GM12878 (cell line): ENCODE data around the gene WDR76. TPM values are rescaled to one million over a fixed set of nuclear protein-coding genes. Genes with fewer than 3 reads are reported as not detected.

Source experiments
- ATAC-seq: fragments of 200-7000 bp; cut with Tn5 transposase; 3 replicates; pipeline ENCODE4 v1.9.1; 2020; ENCODE audit warnings: mild to moderate bottlenecking, moderate library complexity
- BruUV-seq: library from RNA; stranded (reverse); fragments of 400-500 nt; replicated peaks from 2 replicates; lab custom pipeline; 2021; lab: Mats Ljungman, UMichigan
- CTCF ChIA-PET: fragments of 300-600 bp; sonication (Branson Sonifier 250); formaldehyde crosslinking; extraction: SDS; loops from one replicate; lab custom pipeline; 2021; ENCODE audit warnings: inconsistent platforms; lab: Yijun Ruan, JAX
- POLR2A ChIA-PET: fragments of 350-600 bp; formaldehyde crosslinking; extraction: SDS; loops from one replicate; lab custom pipeline; 2021; ENCODE audit warnings: inconsistent platforms; lab: Charles Lee
- RAD21 ChIA-PET: fragments of 300-600 bp; sonication (Branson Sonifier 250); formaldehyde crosslinking; loops from one replicate; lab custom pipeline; 2023; ENCODE audit warnings: antibody characterized with exemption; ENCODE audit not compliant: unreplicated experiment; lab: Charles Lee
- SMC1A ChIA-PET: fragments of 300-600 bp; sonication (Branson Sonifier 250); formaldehyde crosslinking; loops from one replicate; lab custom pipeline; 2023; ENCODE audit not compliant: unreplicated experiment, uncharacterized antibody; lab: Charles Lee
- DNase-seq: peaks from one replicate; pipeline ENCODE4 v3.0.0-alpha.2; 2011; ENCODE audit warnings: low read depth, low spot score
- FAIRE-seq: peaks from 3 replicates; lab custom pipeline; 2011; peaks lifted over from hg19 to GRCh38; lab: Jason Lieb, UNC
- H2AFZ ChIP-seq: 2 replicates; pipeline ENCODE4 v1.6.0; 2011; ENCODE audit warnings: low read depth, low read length, control low read depth; ENCODE audit not compliant: control insufficient read depth
- H3K27ac ChIP-seq: 2 replicates; pipeline ENCODE4 v1.5.1; 2011; ENCODE audit warnings: control low read depth; ENCODE audit not compliant: control insufficient read depth, insufficient read depth
- H3K27me3 ChIP-seq, 2 experiments: replicated peaks in 1 of 2; 2 replicates each; pipeline versions ENCODE4 v1.6.0 to v1.6.1; 2011; ENCODE audit warnings: low read length in 1 of 2; ENCODE audit not compliant: control insufficient read depth in 2 of 2, insufficient read depth in 2 of 2
- H3K36me3 ChIP-seq, 2 experiments: 2 replicates each; pipeline ENCODE4 v1.5.1; 2011; ENCODE audit warnings: low read length in 1 of 2; ENCODE audit not compliant: control insufficient read depth in 2 of 2, insufficient read depth in 2 of 2
- H3K4me1 ChIP-seq: 2 replicates; pipeline ENCODE4 v1.6.1; 2011; ENCODE audit warnings: mild to moderate bottlenecking, low read length, moderate library complexity, mixed read lengths; ENCODE audit not compliant: control insufficient read depth, insufficient read depth
- H3K4me2 ChIP-seq: 2 replicates; pipeline ENCODE4 v1.6.0; 2011; ENCODE audit warnings: control low read depth; ENCODE audit not compliant: control insufficient read depth, insufficient read depth
- H3K4me3 ChIP-seq: fragments of 200-600 bp; sonication (generic); 2 replicates; pipeline ENCODE4 v1.5.1; 2016
- H3K79me2 ChIP-seq: 2 replicates; pipeline ENCODE4 v1.6.0; 2011; ENCODE audit warnings: low read length; ENCODE audit not compliant: control insufficient read depth, insufficient read depth
- H3K9ac ChIP-seq: 2 replicates; pipeline ENCODE4 v1.8.0; 2011; ENCODE audit warnings: low read length, control low read depth, mixed read lengths; ENCODE audit not compliant: control insufficient read depth, insufficient read depth
- H3K9me3 ChIP-seq: replicated peaks from 3 replicates; pipeline ENCODE4 v1.5.1; 2011; ENCODE audit warnings: mild to moderate bottlenecking, low read length; ENCODE audit not compliant: control insufficient read depth, insufficient read depth
- H4K20me1 ChIP-seq: 2 replicates; pipeline ENCODE4 v1.6.0; 2011; ENCODE audit not compliant: control insufficient read depth, insufficient read depth
- BACH1 ChIP-seq: fragments of 450-650 bp; IDR thresholded peaks from 2 replicates; pipeline ENCODE4 v1.6.1; 2017; ENCODE audit warnings: mild to moderate bottlenecking, borderline replicate concordance
- BCL11A ChIP-seq: IDR thresholded peaks from 2 replicates; pipeline ENCODE4 v1.6.1; 2011; ENCODE audit warnings: low read depth, low read length
- BRCA1 ChIP-seq: IDR thresholded peaks from 2 replicates; pipeline ENCODE4 v1.6.1; 2011; ENCODE audit warnings: low read depth, low read length, improper control_type of control experiment
- CBX5 ChIP-seq: sonication (generic); IDR thresholded peaks from 2 replicates; pipeline ENCODE4 v1.6.1; 2016; ENCODE audit warnings: low read depth, moderate library complexity, mild to moderate bottlenecking, inconsistent platforms
- EED ChIP-seq: sonication (generic); IDR thresholded peaks from 2 replicates; pipeline ENCODE4 v1.6.1; 2016; ENCODE audit warnings: antibody characterized with exemption, low read depth
- EZH2 ChIP-seq: IDR thresholded peaks from 2 replicates; pipeline ENCODE4 v1.6.1; 2012; ENCODE audit warnings: low read depth, mild to moderate bottlenecking, control low read depth, inconsistent platforms, low read length, borderline replicate concordance; ENCODE audit not compliant: control insufficient read depth
- FOXM1 ChIP-seq: IDR thresholded peaks from 2 replicates; pipeline ENCODE4 v1.6.1; 2012; ENCODE audit warnings: low read depth, mild to moderate bottlenecking, inconsistent platforms, low read length, moderate library complexity
- MEF2A ChIP-seq: IDR thresholded peaks from 2 replicates; pipeline ENCODE4 v1.6.1; 2011; ENCODE audit warnings: low read depth, mild to moderate bottlenecking, low read length, moderate library complexity; ENCODE audit not compliant: insufficient read depth
- MXI1 ChIP-seq: fragments of 150-350 bp; IDR thresholded peaks from 2 replicates; pipeline ENCODE4 v1.6.1; 2011; ENCODE audit warnings: low read depth, mild to moderate bottlenecking, inconsistent platforms, low read length, improper control_type of control experiment
- NBN ChIP-seq: fragments of 450-650 bp; IDR thresholded peaks from 2 replicates; pipeline ENCODE4 v1.6.1; 2016
- NFIC ChIP-seq: IDR thresholded peaks from 2 replicates; pipeline ENCODE4 v1.6.1; 2012; ENCODE audit warnings: low read depth, mild to moderate bottlenecking, inconsistent platforms, low read length, moderate library complexity
- POLR2AphosphoS2 ChIP-seq: IDR thresholded peaks from 2 replicates; pipeline ENCODE4 v1.6.1; 2011; ENCODE audit warnings: low read depth, mild to moderate bottlenecking, low read length, improper control_type of control experiment, moderate library complexity
- RAD21 ChIP-seq: IDR thresholded peaks from 2 replicates; pipeline ENCODE4 v1.6.1; 2011; ENCODE audit warnings: mild to moderate bottlenecking, low read depth, low read length, moderate library complexity; ENCODE audit not compliant: insufficient read depth
- RAD51 ChIP-seq: fragments of 450-650 bp; IDR thresholded peaks from 2 replicates; pipeline ENCODE4 v1.6.1; 2016; ENCODE audit warnings: moderate library complexity, mild to moderate bottlenecking, inconsistent platforms
- RFX5 ChIP-seq: IDR thresholded peaks from 2 replicates; pipeline ENCODE4 v1.6.1; 2011; ENCODE audit warnings: low read depth, low read length, improper control_type of control experiment
- YY1 ChIP-seq: IDR thresholded peaks from 2 replicates; pipeline ENCODE4 v1.6.1; 2011; ENCODE audit warnings: low read depth, mild to moderate bottlenecking, low read length
- ZNF24 ChIP-seq: fragments of 450-650 bp; IDR thresholded peaks from 2 replicates; pipeline ENCODE4 v1.6.1; 2017; ENCODE audit warnings: antibody characterized with exemption, mild to moderate bottlenecking
- WGBS: methylation state at CpG from one replicate; pipeline ENCODE4 v1.1.6; 2016; ENCODE audit warnings: low lambda C conversion rate; ENCODE audit not compliant: insufficient replicate concordance, insufficient coverage; ENCODE audit errors: missing lambda C conversion rate; 5-methylcytosine and 5-hydroxymethylcytosine counted together
- in situ Hi-C: fragments of 300-500 bp; cut with MboI; formaldehyde crosslinking; loops from 9 replicates; pipeline ENCODE4 v1.14.3; 2018; ENCODE audit warnings: mixed read lengths
- intact Hi-C: fragments of 100-400 bp; cut with micrococcal nuclease; formaldehyde crosslinking; loops from one replicate; pipeline ENCODE4 v1.14.2; 2022; ENCODE audit not compliant: unreplicated experiment
- polyA plus RNA-seq, 11 experiments: library from polyadenylated mRNA; depleted of rRNA in 4 of 11; unstranded in 6 of 11; stranded (reverse) in 5 of 11; fragments of >200 nt; fragmentation: Nextera tagmentation in 4 of 11; fragmentation: Illumina TruSeq in 1 of 11; extraction: Ambion mirVana in 4 of 11; extraction: Trizol in 1 of 11; gene quantifications; 1 replicate in 1 of 11; 2 replicates in 10 of 11; pipeline versions ENCODE4 v1.2.1 to v1.2.3, GENCODE V29; 2011 to 2016; ENCODE audit warnings: inconsistent platforms in 2 of 11, missing spikeins in 2 of 11, low read depth in 1 of 11
- total RNA-seq, 4 experiments: library from RNA; depleted of rRNA in 3 of 4; stranded (reverse); fragments of >200 nt in 3 of 4; fragmentation: Illumina TruSeq in 1 of 4; extraction: Trizol in 1 of 4; gene quantifications; 2 replicates each; pipeline versions ENCODE4 v1.2.1 to v1.2.3, GENCODE V29; 2013 to 2021
- TF ChIP-seq, protein P1 (sequence below): IDR thresholded peaks from 2 replicates; pipeline ENCODE4 v1.6.1; 2012; ENCODE audit warnings: mild to moderate bottlenecking, low read depth, low read length
- TF ChIP-seq, protein P2 (sequence below), 3 experiments: IDR thresholded peaks in 2 of 3; conservative IDR thresholded peaks in 1 of 3; 2 replicates each; pipeline ENCODE4 v1.5.1; 2011; ENCODE audit warnings: low read depth in 3 of 3, low read length in 3 of 3, mild to moderate bottlenecking in 3 of 3, control low read depth in 2 of 3, moderate library complexity in 2 of 3, inconsistent platforms in 1 of 3, mixed read lengths in 1 of 3; ENCODE audit not compliant: control insufficient read depth in 2 of 3, insufficient read depth in 1 of 3; ENCODE audit errors: extremely low read depth in 1 of 3
- TF ChIP-seq, protein P3 (sequence below): IDR thresholded peaks from 2 replicates; pipeline ENCODE4 v1.6.1; 2012; ENCODE audit warnings: low read depth, low read length, improper control_type of control experiment

The WDR76 gene
- total and polyA plus RNA-seq, 10 of the 15 experiments (the other 5 are each of a cell fraction or from before 2014, with no cell fraction given), result 8.0 to 59.7 (median 34.5) TPM

- intact Hi-C loops, result no loop called here
- H4K20me1 ChIP-seq, result no peaks in the 10 kb centered on the region
- H2AFZ ChIP-seq, result no peak overlapping the region
- DNase-seq (no peak), FAIRE-seq (no peak), ATAC-seq (no peak)
- ChIA-PET CTCF (interaction anchor here (0.7 to 6.2 kb wide), 6 partner anchors 10 to 595 kb away, joined by 3 to 115 read pairs (median 5); no protein-coding TSS in a partner anchor), SMC1A (interaction anchor here (0.9 to 4.8 kb wide), 2 partner anchors 160 to 164 kb away, joined by 3 to 63 read pairs; no protein-coding TSS in a partner anchor), POLR2A (no interaction called here), RAD21 (interaction anchor here (0.5 to 1.8 kb wide), 2 partner anchors 165 to 331 kb away, joined by 3 to 8 read pairs; no protein-coding TSS in a partner anchor)
- WGBS, result 91% methylated on average over 7 of the region's 7 CpGs
- no peak overlapping the region for H3K4me2 ChIP-seq
- no TSS peak for BruUV-seq
- no peaks in the 10 kb centered on the region for H3K79me2 ChIP-seq
- no peaks in the 10 kb centered on the region for H3K9me3 ChIP-seq
- H3K36me3 ChIP-seq, result no peaks in the 10 kb centered on the region
- no peak overlapping the region for H3K4me3 ChIP-seq
- TF ChIP-seq, protein P1, sequence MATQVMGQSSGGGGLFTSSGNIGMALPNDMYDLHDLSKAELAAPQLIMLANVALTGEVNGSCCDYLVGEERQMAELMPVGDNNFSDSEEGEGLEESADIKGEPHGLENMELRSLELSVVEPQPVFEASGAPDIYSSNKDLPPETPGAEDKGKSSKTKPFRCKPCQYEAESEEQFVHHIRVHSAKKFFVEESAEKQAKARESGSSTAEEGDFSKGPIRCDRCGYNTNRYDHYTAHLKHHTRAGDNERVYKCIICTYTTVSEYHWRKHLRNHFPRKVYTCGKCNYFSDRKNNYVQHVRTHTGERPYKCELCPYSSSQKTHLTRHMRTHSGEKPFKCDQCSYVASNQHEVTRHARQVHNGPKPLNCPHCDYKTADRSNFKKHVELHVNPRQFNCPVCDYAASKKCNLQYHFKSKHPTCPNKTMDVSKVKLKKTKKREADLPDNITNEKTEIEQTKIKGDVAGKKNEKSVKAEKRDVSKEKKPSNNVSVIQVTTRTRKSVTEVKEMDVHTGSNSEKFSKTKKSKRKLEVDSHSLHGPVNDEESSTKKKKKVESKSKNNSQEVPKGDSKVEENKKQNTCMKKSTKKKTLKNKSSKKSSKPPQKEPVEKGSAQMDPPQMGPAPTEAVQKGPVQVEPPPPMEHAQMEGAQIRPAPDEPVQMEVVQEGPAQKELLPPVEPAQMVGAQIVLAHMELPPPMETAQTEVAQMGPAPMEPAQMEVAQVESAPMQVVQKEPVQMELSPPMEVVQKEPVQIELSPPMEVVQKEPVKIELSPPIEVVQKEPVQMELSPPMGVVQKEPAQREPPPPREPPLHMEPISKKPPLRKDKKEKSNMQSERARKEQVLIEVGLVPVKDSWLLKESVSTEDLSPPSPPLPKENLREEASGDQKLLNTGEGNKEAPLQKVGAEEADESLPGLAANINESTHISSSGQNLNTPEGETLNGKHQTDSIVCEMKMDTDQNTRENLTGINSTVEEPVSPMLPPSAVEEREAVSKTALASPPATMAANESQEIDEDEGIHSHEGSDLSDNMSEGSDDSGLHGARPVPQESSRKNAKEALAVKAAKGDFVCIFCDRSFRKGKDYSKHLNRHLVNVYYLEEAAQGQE, result no peak
- TF ChIP-seq NFIC, result no peak
- TF ChIP-seq RAD21, result no peak
- TF ChIP-seq NBN, result no peak
- TF ChIP-seq BACH1, result no peak
- TF ChIP-seq, protein P2, sequence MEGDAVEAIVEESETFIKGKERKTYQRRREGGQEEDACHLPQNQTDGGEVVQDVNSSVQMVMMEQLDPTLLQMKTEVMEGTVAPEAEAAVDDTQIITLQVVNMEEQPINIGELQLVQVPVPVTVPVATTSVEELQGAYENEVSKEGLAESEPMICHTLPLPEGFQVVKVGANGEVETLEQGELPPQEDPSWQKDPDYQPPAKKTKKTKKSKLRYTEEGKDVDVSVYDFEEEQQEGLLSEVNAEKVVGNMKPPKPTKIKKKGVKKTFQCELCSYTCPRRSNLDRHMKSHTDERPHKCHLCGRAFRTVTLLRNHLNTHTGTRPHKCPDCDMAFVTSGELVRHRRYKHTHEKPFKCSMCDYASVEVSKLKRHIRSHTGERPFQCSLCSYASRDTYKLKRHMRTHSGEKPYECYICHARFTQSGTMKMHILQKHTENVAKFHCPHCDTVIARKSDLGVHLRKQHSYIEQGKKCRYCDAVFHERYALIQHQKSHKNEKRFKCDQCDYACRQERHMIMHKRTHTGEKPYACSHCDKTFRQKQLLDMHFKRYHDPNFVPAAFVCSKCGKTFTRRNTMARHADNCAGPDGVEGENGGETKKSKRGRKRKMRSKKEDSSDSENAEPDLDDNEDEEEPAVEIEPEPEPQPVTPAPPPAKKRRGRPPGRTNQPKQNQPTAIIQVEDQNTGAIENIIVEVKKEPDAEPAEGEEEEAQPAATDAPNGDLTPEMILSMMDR (IDR thresholded peaks at IDR 0.05 in 2 of 3, conservative IDR thresholded peaks at IDR 0.05 in 1 of 3; ENCODE audit: control insufficient read depth in 2 of 3, extremely low read depth in 1 of 3, insufficient read depth in 1 of 3, low read depth in 3 of 3, low read length in 3 of 3), result no peak
- TF ChIP-seq FOXM1, result no peak
- no peak for TF ChIP-seq ZNF24
- no peak for TF ChIP-seq CBX5
- no peak for TF ChIP-seq YY1
- TF ChIP-seq EZH2, result no peak
- no peak for TF ChIP-seq EED
- TF ChIP-seq MXI1, result no peak
- TF ChIP-seq BRCA1, result no peak
- no peak for TF ChIP-seq BCL11A
- TF ChIP-seq POLR2AphosphoS2, result no peak
- TF ChIP-seq MEF2A, result no peak
- no peak for TF ChIP-seq RAD51
- no peak for TF ChIP-seq RFX5
- TF ChIP-seq, protein P3, sequence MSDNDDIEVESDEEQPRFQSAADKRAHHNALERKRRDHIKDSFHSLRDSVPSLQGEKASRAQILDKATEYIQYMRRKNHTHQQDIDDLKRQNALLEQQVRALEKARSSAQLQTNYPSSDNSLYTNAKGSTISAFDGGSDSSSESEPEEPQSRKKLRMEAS, result no peak
- no peak overlapping the region for H3K27ac ChIP-seq
- no peaks in the 10 kb centered on the region for H3K4me1 ChIP-seq
- in situ Hi-C loops, result no loop called here
- no peaks in the 10 kb centered on the region for H3K27me3 ChIP-seq
- H3K9ac ChIP-seq, result no peak overlapping the region
These were observed 79.0 kb downstream of the WDR76 start for GRCh38 chr15:43905755-43906154.
